BJ (cell line): ENCODE results near the gene GPR17. TPM values are rescaled to one million over a fixed set of nuclear protein-coding genes. Genes with fewer than 3 reads are reported as not detected.

Experiments used
- CTCF ChIA-PET: fragments of 350-600 bp; formaldehyde crosslinking; extraction: SDS; loops from one replicate; lab custom pipeline; 2021; ENCODE audit warnings: antibody characterized with exemption, inconsistent platforms; lab: Yijun Ruan, JAX
- POLR2A ChIA-PET: fragments of 300-600 bp; sonication (Branson Sonifier 250); formaldehyde crosslinking; extraction: SDS; loops from one replicate; lab custom pipeline; 2021; ENCODE audit warnings: antibody characterized with exemption; lab: Charles Lee
- DNase-seq: peaks from one replicate; pipeline ENCODE4 v3.0.0-alpha.2; 2011; ENCODE audit warnings: low read depth
- H3K27me3 ChIP-seq: 2 replicates; pipeline ENCODE4 v1.6.0; 2011; ENCODE audit warnings: low read length; ENCODE audit not compliant: control insufficient read depth, insufficient read depth
- H3K36me3 ChIP-seq: 2 replicates; pipeline ENCODE4 v1.5.1; 2011; ENCODE audit warnings: low read length; ENCODE audit not compliant: control insufficient read depth, insufficient read depth
- H3K4me3 ChIP-seq: 2 replicates; pipeline ENCODE4 v1.5.1; 2011; ENCODE audit warnings: low read depth, mild to moderate bottlenecking, control low read depth, low read length
- polyA plus RNA-seq: library from polyadenylated mRNA; depleted of rRNA; stranded (reverse); fragments of >200 nt; gene quantifications from 2 replicates; pipeline ENCODE4 v1.2.3, GENCODE V29; 2011
- TF ChIP-seq, protein P1 (sequence below): IDR thresholded peaks from 2 replicates; pipeline ENCODE4 v1.5.1; 2011; ENCODE audit warnings: low read depth, mild to moderate bottlenecking, control low read depth, inconsistent platforms, low read length, moderate library complexity; ENCODE audit not compliant: insufficient read depth

The GPR17 gene
- polyA plus RNA-seq, 1 experiment = not detected

DNA sequence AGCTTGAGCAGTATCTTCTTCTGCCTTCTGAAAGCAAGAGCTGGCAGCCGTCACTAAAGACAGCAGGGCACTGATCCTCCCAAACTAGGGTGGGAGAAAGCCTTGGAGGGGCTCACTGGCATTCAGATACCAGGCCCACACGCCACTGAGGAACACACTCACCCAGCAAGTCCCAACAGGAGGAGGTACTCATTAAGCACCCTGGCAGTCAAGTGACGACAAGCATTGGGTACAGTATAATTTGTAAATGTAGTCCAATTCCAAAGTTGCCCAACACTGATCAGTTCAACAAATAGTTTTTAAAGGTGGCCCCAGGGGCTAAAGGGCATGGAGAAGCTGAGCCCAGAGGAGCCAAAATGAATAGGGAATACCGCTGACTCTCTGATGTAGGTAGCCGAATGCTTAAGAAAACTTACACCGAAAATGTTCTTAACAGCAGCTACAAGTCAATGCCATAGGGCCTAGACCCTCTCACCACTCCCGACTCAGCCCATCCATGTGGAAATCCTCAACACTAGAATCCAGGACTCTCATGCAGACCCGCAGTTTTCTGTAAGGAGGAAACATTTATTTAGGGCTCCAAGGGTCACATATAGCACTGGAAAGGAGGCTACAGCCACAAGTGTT, 19.4 kb downstream of the GPR17 start:
- peaks cover 2% of the 10 kb centered on the region; the same call in 1 of the 2 replicates for H3K36me3 ChIP-seq
- no peak for DNase-seq
- TF ChIP-seq, protein P1, sequence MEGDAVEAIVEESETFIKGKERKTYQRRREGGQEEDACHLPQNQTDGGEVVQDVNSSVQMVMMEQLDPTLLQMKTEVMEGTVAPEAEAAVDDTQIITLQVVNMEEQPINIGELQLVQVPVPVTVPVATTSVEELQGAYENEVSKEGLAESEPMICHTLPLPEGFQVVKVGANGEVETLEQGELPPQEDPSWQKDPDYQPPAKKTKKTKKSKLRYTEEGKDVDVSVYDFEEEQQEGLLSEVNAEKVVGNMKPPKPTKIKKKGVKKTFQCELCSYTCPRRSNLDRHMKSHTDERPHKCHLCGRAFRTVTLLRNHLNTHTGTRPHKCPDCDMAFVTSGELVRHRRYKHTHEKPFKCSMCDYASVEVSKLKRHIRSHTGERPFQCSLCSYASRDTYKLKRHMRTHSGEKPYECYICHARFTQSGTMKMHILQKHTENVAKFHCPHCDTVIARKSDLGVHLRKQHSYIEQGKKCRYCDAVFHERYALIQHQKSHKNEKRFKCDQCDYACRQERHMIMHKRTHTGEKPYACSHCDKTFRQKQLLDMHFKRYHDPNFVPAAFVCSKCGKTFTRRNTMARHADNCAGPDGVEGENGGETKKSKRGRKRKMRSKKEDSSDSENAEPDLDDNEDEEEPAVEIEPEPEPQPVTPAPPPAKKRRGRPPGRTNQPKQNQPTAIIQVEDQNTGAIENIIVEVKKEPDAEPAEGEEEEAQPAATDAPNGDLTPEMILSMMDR = no peak
- H3K27me3 ChIP-seq = no peaks in the 10 kb centered on the region
- ChIA-PET POLR2A (no interaction called here), CTCF (interaction anchor here (1.4 to 2.4 kb wide), 2 partner anchors 11 to 15 kb away, joined by 3 to 13 read pairs; no protein-coding TSS in a partner anchor)
- no peak overlapping the region for H3K4me3 ChIP-seq

DNA sequence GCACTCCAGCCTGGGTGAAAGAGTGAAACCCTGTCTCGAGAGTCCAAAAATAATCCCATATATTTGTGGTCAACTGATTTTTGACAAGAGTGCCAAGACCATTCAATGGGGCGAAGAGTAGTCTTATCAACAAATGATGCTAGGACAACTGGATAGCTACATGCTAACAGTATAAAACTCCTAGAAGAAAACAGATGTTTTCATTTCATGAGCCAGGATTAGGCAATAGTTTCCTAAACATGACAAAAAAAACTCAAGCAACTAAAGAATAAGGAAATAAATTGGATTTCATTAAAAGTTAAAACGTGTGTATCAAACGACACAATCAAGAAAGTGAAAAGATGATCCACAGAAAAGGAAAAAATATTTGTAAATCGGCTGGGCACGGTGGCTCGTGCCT, 23.1 kb downstream of the GPR17 start:
- Histone ChIP-seq H3K27me3 (no peaks in the 10 kb centered on the region), H3K4me3 (no peak overlapping the region), H3K36me3 (peaks cover 4% of the 10 kb centered on the region)
- ChIA-PET CTCF (interaction anchor here (1.3 kb wide), 1 partner anchor 78 kb away, joined by 3 read pairs; no protein-coding TSS in a partner anchor), POLR2A (no interaction called here)
- no peak for DNase-seq
- TF ChIP-seq, protein P1 = no peak

DNA sequence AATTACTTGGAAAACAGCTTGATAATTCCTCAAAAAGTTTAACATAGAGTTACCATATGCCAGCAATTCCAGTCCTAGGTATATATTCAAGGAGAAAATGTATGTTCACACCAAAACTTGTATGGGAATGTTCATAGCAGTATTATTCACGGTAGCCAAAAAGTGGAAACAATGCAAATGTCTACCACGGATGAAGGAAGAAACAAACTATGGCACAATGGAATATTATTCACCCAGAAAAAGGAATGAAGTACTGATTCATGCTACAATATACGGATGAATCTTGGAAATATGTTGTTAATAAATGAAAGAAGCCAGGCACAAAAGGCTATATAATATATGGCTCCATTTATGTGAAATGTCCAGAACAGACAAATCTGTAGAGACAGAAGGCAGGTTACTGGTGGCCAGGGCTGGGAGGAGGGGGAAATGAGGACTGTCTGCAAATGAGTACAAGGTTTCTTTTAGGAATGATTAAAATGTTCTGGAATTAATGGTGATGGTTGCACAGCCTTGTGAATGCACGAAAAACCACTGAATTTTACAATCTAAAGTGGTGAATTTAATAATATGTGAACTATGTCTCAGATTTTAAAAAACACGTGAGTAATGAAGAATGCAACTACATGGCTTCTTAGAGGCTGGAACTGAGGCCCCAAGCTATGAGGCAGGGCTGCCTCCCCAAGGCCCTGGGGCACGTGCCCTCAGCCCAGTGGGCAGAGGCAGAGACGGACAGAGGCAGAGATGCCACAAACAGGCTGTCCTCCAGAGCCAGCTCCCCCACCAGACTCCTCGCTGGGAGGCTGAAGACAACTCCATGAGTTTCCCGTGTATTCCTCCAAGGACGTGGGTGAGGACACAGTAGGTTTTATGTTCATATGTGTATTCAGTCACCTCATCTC, 24.4 kb downstream of the GPR17 start:
- Histone ChIP-seq H3K36me3 (peaks cover 4% of the 10 kb centered on the region), H3K27me3 (no peaks in the 10 kb centered on the region), H3K4me3 (no peak overlapping the region)
- TF ChIP-seq, protein P1 = no peak
- peak; percentile 82 for DNase-seq
- CTCF ChIA-PET = interaction anchor here (0.7 to 1.3 kb wide), 3 partner anchors 79 to 532 kb away, joined by 3 to 4 read pairs (median 3); no protein-coding TSS in a partner anchor
- POLR2A ChIA-PET = no interaction called here

DNA sequence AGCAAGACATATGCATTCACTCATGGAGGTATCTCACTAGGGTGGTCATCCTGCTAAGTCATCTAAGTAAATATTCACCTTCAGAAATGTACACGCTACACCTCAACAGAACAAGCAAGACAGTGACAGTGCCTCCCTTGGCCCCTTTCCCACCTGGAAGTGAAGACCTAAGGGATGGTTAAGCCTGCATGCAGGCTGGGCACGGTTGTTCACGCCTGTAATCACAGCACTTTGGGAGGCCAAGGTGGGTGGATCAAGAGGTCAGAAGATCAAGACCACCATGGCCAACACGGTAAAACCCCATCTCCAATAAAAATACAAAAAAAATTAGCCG, 25.0 kb downstream of the GPR17 start:
- CTCF ChIA-PET = interaction anchor here (0.7 to 1.2 kb wide), 2 partner anchors 79 to 533 kb away, joined by 3 to 4 read pairs; no protein-coding TSS in a partner anchor
- POLR2A ChIA-PET = no interaction called here
- TF ChIP-seq, protein P1 = no peak

More for the DNA sequence above, 25.0 kb downstream of the GPR17 start:
- no peak for DNase-seq
- H3K36me3 ChIP-seq = peaks cover 4% of the 10 kb centered on the region
- H3K4me3 ChIP-seq = no peak overlapping the region
- H3K27me3 ChIP-seq = no peaks in the 10 kb centered on the region
